Keratinocyte (primary cell): Measurements from ENCODE around the gene DMC1. TPM values are rescaled to one million over a fixed set of nuclear protein-coding genes. Genes with fewer than 3 reads are reported as not detected.
A peak's percentile ranks its signal among the peaks of the same experiment; 100 is the strongest.

Experiments
- DNase-seq: peaks from one replicate; pipeline ENCODE4 v3.0.0-alpha.2; 2011; ENCODE audit warnings: low read depth, missing footprints, low spot score
- FAIRE-seq: peaks from 2 replicates; lab custom pipeline; 2011; peaks lifted over from hg19 to GRCh38; lab: Jason Lieb, UNC
- H2AFZ ChIP-seq: 2 replicates; pipeline ENCODE4 v1.6.0; 2012; ENCODE audit warnings: low read length, control low read depth, inconsistent platforms; ENCODE audit not compliant: control insufficient read depth
- H3K27ac ChIP-seq: 2 replicates; pipeline ENCODE4 v1.5.1; 2011; ENCODE audit warnings: low read length; ENCODE audit not compliant: control insufficient read depth, insufficient read depth
- H3K27me3 ChIP-seq: 3 replicates; pipeline ENCODE4 v1.6.0; 2011; ENCODE audit warnings: low read length; ENCODE audit not compliant: control insufficient read depth, insufficient read depth; ENCODE audit errors: extremely low read depth
- H3K36me3 ChIP-seq, 2 experiments: 2 replicates in 1 of 2; 3 replicates in 1 of 2; pipeline ENCODE4 v1.5.1; 2011; ENCODE audit warnings: low read length in 2 of 2, mild to moderate bottlenecking in 1 of 2; ENCODE audit not compliant: control insufficient read depth in 2 of 2, insufficient read depth in 2 of 2; ENCODE audit errors: extremely low read depth in 1 of 2
- H3K4me1 ChIP-seq: 3 replicates; pipeline ENCODE4 v1.5.1; 2011; ENCODE audit warnings: low read length; ENCODE audit not compliant: control insufficient read depth, insufficient read depth; ENCODE audit errors: extremely low read depth
- H3K4me2 ChIP-seq: 3 replicates; pipeline ENCODE4 v1.6.0; 2011; ENCODE audit warnings: low read depth, low read length; ENCODE audit not compliant: control insufficient read depth, insufficient read depth; ENCODE audit errors: extremely low read depth
- H3K4me3 ChIP-seq, 3 experiments: fragments of 200-600 bp in 1 of 3; sonication (generic) in 1 of 3; 2 replicates in 2 of 3; 3 replicates in 1 of 3; pipeline ENCODE4 v1.5.1; 2011 to 2016; ENCODE audit warnings: low read length in 3 of 3, mild to moderate bottlenecking in 3 of 3, control low read depth in 2 of 3, inconsistent platforms in 1 of 3, low read depth in 1 of 3, mixed read lengths in 1 of 3, mixed run types in 1 of 3, moderate library complexity in 1 of 3; ENCODE audit not compliant: control insufficient read depth in 2 of 3, insufficient read depth in 2 of 3; ENCODE audit errors: extremely low read depth in 1 of 3
- H3K79me2 ChIP-seq: 2 replicates; pipeline ENCODE4 v1.6.0; 2012; ENCODE audit warnings: low read length; ENCODE audit not compliant: control insufficient read depth, insufficient read depth
- H3K9ac ChIP-seq: 3 replicates; pipeline ENCODE4 v1.6.0; 2011; ENCODE audit warnings: low read length; ENCODE audit not compliant: control insufficient read depth, insufficient read depth; ENCODE audit errors: extremely low read depth
- H3K9me1 ChIP-seq: 3 replicates; pipeline ENCODE4 v1.6.0; 2011; ENCODE audit warnings: low read length; ENCODE audit not compliant: control insufficient read depth, insufficient read depth; ENCODE audit errors: extremely low read depth
- H3K9me3 ChIP-seq: 2 replicates; pipeline ENCODE4 v1.5.1; 2012; ENCODE audit warnings: low read depth, low read length; ENCODE audit not compliant: control insufficient read depth
- H4K20me1 ChIP-seq: 3 replicates; pipeline ENCODE4 v1.6.0; 2011; ENCODE audit warnings: low read length; ENCODE audit not compliant: control insufficient read depth, insufficient read depth; ENCODE audit errors: extremely low read depth
- EZH2 ChIP-seq: IDR thresholded peaks from one replicate; pipeline ENCODE4 v1.6.1; 2012; ENCODE audit warnings: inconsistent platforms, mild to moderate bottlenecking, low read length, moderate library complexity
- dilution Hi-C: fragments of 300-500 bp; cut with MboI; formaldehyde crosslinking; loops from one replicate; pipeline ENCODE4 v1.7.0; 2020; ENCODE audit warnings: low sequenced_read_pairs; ENCODE audit not compliant: extremely low pct_ligation_motif_present
- polyA minus RNA-seq, 3 experiments: library from RNA; depleted of rRNA, polyadenylated mRNA; stranded (reverse); fragments of >200 nt; gene quantifications; 1 replicate in 1 of 3; 2 replicates in 1 of 3; 3 replicates in 1 of 3; pipeline ENCODE4 v1.2.3, GENCODE V29; 2011
- polyA plus RNA-seq, 5 experiments: library from polyadenylated mRNA; depleted of rRNA in 3 of 5; stranded (reverse) in 3 of 5; stranded (forward) in 1 of 5; unstranded in 1 of 5; fragments of >200 nt; gene quantifications; 1 replicate in 1 of 5; 2 replicates in 3 of 5; 3 replicates in 1 of 5; pipeline versions ENCODE4 v1.2.1 to v1.2.3, GENCODE V29; 2011 to 2012; ENCODE audit warnings: missing spikeins in 2 of 5, low read depth in 1 of 5, low replicate concordance in 1 of 5
- TF ChIP-seq, protein P1 (sequence below), 3 experiments: IDR thresholded peaks in 1 of 3; conservative IDR thresholded peaks in 1 of 3; optimal IDR thresholded peaks in 1 of 3; 2 replicates in 2 of 3; 3 replicates in 1 of 3; pipeline versions ENCODE3 to v1.5.1; 2011; ENCODE audit warnings: low read length in 3 of 3, mild to moderate bottlenecking in 3 of 3, moderate library complexity in 2 of 3, control low read depth in 1 of 3, inconsistent platforms in 1 of 3; ENCODE audit not compliant: insufficient read depth in 2 of 3; ENCODE audit errors: extremely low read depth in 1 of 3

DMC1 gene
- polyA plus RNA-seq (0.26 to 0.30 TPM in 2 of 3 replicates, not detected in the other), polyA minus RNA-seq (not detected in 3 replicates)
- polyA plus RNA-seq (2011; ENCODE audit: low read depth) = not detected
- polyA plus RNA-seq (2011; cell fraction: cytosol; rRNA removed) = 0.04 TPM in 2 replicates
- 0.05 TPM in 1 of 2 replicates, not detected in the other for polyA plus RNA-seq (2011; cell fraction: nucleus; rRNA removed)
- polyA plus RNA-seq (2012; ENCODE audit: low replicate concordance) = 0.94 TPM in 1 of 2 replicates, not detected in the other
- not detected for polyA minus RNA-seq (2011; cell fraction: cytosol; rRNA and poly(A)+ RNA removed)
- polyA minus RNA-seq (2011; cell fraction: nucleus; rRNA and poly(A)+ RNA removed) = not detected in 2 replicates

DNA sequence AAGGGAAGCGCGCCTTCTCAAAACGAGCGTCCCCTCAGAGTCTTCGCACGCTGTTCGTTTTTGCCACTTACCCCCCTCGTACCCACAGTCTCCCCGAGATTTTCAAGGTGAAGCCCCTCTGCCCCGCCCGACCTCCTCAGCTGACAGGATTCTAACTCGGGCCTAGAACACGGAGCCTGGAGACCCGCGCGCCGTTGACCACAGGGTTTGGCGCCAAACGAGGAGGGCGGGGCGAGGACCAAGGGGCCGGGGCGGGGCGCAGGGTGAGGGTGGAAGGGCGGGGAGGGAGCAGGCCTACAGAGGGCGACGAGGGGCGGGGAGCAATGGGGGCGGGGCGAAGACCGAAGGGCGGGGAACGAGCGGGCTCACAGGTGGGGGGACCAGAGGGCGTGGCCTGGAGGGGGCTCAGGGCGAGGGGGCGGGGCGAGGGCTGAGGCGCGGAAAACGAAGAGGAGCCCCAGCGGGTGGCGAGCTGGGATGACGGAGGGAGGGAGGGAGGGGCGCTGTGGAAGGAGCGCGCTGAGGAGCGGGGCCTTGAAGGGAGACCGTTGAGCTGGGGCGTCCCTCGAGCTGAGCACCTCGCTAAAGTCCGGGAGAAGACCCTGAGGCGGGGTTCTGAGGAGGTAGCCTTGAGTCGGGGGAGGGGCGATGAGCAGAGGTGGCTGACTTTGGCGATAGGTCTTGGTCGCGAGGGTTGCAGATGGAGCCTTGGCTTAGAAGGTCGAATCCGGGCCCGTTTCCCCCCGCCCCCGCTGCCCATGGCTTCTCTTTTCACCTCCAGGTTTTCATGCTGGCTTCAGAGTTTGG, at the start of gene DMC1:
Gene DMC1, minus strand, starts transcription at position 212 of the 807 bp plus-strand sequence. CDS start 1,927 bp downstream, outside the sequence.
- peak within 1 kb of the TSS; percentile 52 for H3K27ac ChIP-seq
- no peaks in the 10 kb centered on the region for H3K79me2 ChIP-seq
- no peaks in the 10 kb centered on the region for H3K9me1 ChIP-seq
- H3K9me3 ChIP-seq = no peaks in the 10 kb centered on the region
- peak within 1 kb of the TSS; percentile 73 for H3K9ac ChIP-seq
- H4K20me1 ChIP-seq = no peaks in the 10 kb centered on the region
- H3K4me2 ChIP-seq = peak within 1 kb of the TSS; percentile 95
- no peak for TF ChIP-seq EZH2
- TF ChIP-seq, protein P1, sequence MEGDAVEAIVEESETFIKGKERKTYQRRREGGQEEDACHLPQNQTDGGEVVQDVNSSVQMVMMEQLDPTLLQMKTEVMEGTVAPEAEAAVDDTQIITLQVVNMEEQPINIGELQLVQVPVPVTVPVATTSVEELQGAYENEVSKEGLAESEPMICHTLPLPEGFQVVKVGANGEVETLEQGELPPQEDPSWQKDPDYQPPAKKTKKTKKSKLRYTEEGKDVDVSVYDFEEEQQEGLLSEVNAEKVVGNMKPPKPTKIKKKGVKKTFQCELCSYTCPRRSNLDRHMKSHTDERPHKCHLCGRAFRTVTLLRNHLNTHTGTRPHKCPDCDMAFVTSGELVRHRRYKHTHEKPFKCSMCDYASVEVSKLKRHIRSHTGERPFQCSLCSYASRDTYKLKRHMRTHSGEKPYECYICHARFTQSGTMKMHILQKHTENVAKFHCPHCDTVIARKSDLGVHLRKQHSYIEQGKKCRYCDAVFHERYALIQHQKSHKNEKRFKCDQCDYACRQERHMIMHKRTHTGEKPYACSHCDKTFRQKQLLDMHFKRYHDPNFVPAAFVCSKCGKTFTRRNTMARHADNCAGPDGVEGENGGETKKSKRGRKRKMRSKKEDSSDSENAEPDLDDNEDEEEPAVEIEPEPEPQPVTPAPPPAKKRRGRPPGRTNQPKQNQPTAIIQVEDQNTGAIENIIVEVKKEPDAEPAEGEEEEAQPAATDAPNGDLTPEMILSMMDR (optimal IDR thresholded peaks at IDR 0.05 in 1 of 3, IDR thresholded peaks at IDR 0.05 in 1 of 3, conservative IDR thresholded peaks at IDR 0.05 in 1 of 3; ENCODE audit: extremely low read depth in 1 of 3, insufficient read depth in 2 of 3, low read length in 3 of 3) = no peak
- peaks cover 7% of the 10 kb centered on the region for H3K4me1 ChIP-seq
- H3K4me3 ChIP-seq = peak within 1 kb of the TSS; percentile 46 to 78 (median 61)
- dilution Hi-C loops = no loop called here
- no peaks in the 10 kb centered on the region for H3K27me3 ChIP-seq
- FAIRE-seq = no peak
- H3K36me3 ChIP-seq = no peaks in the 10 kb centered on the region
- peak within 1 kb of the TSS; percentile 92 for H2AFZ ChIP-seq
- DNase-seq = peak; percentile 36

DNA sequence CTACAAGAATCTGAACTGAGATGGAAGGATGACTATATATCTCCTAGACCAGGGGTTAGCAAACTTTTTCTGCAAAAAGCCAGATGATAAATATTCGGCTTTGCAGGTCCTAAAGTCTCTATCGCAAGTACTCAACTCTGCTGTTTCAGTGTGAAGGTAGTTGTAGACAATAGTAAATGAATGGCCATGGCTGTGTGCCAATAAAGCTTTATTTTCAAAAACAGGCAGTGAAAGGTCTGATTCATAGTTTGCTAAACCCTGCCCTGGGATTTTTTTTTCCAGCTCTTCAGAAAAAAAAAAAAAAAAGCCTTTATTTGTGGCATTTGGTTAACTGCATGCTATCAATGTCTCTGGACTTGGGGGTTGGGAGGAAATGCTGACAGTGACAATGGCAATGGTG, 48.7 kb upstream of the DMC1 start:
- no peaks in the 10 kb centered on the region for H3K9me3 ChIP-seq
- no peaks in the 10 kb centered on the region for H3K9me1 ChIP-seq
- no peak overlapping the region for H3K9ac ChIP-seq
- FAIRE-seq (no peak), DNase-seq (no peak)
- no peak overlapping the region for H3K4me3 ChIP-seq
- H4K20me1 ChIP-seq = no peaks in the 10 kb centered on the region
- no peaks in the 10 kb centered on the region for H3K79me2 ChIP-seq
- no peak overlapping the region for H3K4me2 ChIP-seq
- no peaks in the 10 kb centered on the region for H3K4me1 ChIP-seq
- H3K36me3 ChIP-seq = no peaks in the 10 kb centered on the region
- no peak overlapping the region for H2AFZ ChIP-seq
- H3K27ac ChIP-seq = no peak overlapping the region
- dilution Hi-C loops = no loop called here
- no peak for TF ChIP-seq EZH2
- TF ChIP-seq, protein P1 (optimal IDR thresholded peaks at IDR 0.05 in 1 of 3, IDR thresholded peaks at IDR 0.05 in 1 of 3, conservative IDR thresholded peaks at IDR 0.05 in 1 of 3; ENCODE audit: extremely low read depth in 1 of 3, insufficient read depth in 2 of 3, low read length in 3 of 3) = no peak
- no peaks in the 10 kb centered on the region for H3K27me3 ChIP-seq
